Ectodermal cell (in vitro differentiated cells): ENCODE measurements around the gene TXLNG. TPM values are rescaled to one million over a fixed set of nuclear protein-coding genes. Genes with fewer than 3 reads are reported as not detected.

Source experiments
- H3K27ac ChIP-seq: 2 replicates; pipeline ENCODE4 v1.7.0; 2013; ENCODE audit warnings: mild to moderate bottlenecking, low read depth, low read length; ENCODE audit not compliant: insufficient read depth, poor library complexity, severe bottlenecking
- H3K27me3 ChIP-seq: 2 replicates; pipeline ENCODE4 v1.7.0; 2013; ENCODE audit warnings: mild to moderate bottlenecking, low read length; ENCODE audit not compliant: insufficient read depth, control insufficient read depth, poor library complexity, severe bottlenecking
- H3K36me3 ChIP-seq: one replicate; pipeline ENCODE4 v1.7.0; 2013; ENCODE audit warnings: low read length; ENCODE audit not compliant: control insufficient read depth, insufficient read depth
- H3K4me1 ChIP-seq: one replicate; pipeline ENCODE4 v1.7.0; 2013; ENCODE audit warnings: low read length; ENCODE audit not compliant: control insufficient read depth, insufficient read depth
- H3K4me3 ChIP-seq: 2 replicates; pipeline ENCODE4 v1.7.0; 2013; ENCODE audit warnings: low read depth, low read length, control low read depth; ENCODE audit not compliant: insufficient read depth
- H3K9me3 ChIP-seq: 2 replicates; pipeline ENCODE4 v1.7.0; 2013; ENCODE audit warnings: mild to moderate bottlenecking, low read length, moderate library complexity; ENCODE audit not compliant: control insufficient read depth
- WGBS, 2 experiments: methylation state at CpG; one replicate each; pipeline ENCODE4 v1.1.7; 2013; ENCODE audit warnings: missing lambda C conversion rate in 2 of 2; 5-methylcytosine and 5-hydroxymethylcytosine counted together
- polyA plus RNA-seq, 4 experiments: library from polyadenylated mRNA; stranded (reverse); fragments of 50-300 nt; gene quantifications; one replicate each; pipeline ENCODE4 v1.2.3, GENCODE V29; 2013

TXLNG gene
- polyA plus RNA-seq (2013, experiment 1 of 4) = 17.8 TPM
- 18.4 TPM for polyA plus RNA-seq (2013, experiment 2 of 4)
- polyA plus RNA-seq (2013, experiment 3 of 4) = 12.2 TPM
- 13.8 TPM for polyA plus RNA-seq (2013, experiment 4 of 4)

DNA sequence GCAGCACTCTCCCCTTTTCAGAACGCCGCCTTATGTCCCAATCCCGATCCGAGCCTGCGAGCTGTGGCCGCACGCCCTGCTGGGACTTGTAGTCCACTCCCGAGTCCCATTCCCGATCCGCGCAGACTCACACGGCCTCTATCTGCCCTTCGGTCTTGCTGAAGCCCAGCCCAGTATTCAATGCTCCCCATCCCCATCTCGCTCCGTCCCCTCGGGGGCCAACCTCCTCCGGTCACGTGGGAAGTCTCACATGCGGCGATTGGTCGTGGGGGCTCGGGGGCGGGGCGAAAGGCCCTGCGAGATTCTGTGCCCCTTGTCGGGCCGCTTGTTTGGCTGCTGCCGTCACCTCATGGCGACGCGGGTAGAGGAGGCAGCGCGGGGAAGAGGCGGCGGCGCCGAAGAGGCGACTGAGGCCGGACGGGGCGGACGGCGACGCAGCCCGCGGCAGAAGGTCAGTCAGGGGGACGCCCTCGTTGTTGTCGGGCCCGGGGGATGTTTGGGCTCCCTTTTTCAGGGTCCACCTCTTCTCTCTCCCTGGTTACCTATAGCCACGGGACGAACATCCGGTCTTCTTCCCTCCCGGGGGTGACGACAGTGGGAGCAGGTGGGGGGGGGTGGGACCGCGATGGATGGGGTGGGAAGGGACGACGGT is at the start of gene TXLNG:
TXLNG (plus strand) TSS at position 328 of the 652 bp plus-strand sequence; CDS start at position 350, 22 bp downstream.
- 0% methylated on average over 54 to 58 of the region's 59 CpGs for WGBS, 2 experiments
- H3K27me3 ChIP-seq = no peaks in the 10 kb centered on the region
- H3K9me3 ChIP-seq = no peaks in the 10 kb centered on the region
- no peaks in the 10 kb centered on the region for H3K36me3 ChIP-seq
- peak within 1 kb of the TSS; percentile 61 for H3K4me3 ChIP-seq
- H3K27ac ChIP-seq = no peak within 1 kb of the TSS
- H3K4me1 ChIP-seq = no peaks in the 10 kb centered on the region

DNA sequence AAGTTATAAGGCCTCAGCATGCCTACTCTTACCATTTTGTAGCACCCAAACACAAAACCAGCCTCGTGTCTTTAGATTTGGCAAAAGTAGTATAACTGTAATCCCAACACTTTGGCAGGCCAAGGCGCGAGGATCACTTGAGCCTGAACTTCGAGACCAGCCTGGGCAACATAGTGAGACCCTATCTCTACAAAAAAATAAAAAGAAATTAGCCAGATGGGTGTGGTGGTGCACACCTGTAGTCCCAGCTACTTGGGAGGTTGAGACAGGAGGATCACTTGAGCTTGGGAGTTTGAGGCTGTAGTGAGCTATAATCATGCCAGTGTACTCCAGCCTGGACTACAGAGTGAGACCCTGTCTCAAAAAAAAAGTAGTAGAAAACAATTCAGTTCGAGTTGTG is 49.2 kb upstream of the TXLNG start:
- Histone ChIP-seq H3K36me3 (peaks cover 4% of the 10 kb centered on the region), H3K4me1 (no peaks in the 10 kb centered on the region), H3K27me3 (no peaks in the 10 kb centered on the region), H3K4me3 (no peak overlapping the region), H3K9me3 (no peaks in the 10 kb centered on the region), H3K27ac (no peak overlapping the region)
- 90 to 94% methylated on average over 4 to 5 of the region's 5 CpGs for WGBS, 2 experiments

DNA sequence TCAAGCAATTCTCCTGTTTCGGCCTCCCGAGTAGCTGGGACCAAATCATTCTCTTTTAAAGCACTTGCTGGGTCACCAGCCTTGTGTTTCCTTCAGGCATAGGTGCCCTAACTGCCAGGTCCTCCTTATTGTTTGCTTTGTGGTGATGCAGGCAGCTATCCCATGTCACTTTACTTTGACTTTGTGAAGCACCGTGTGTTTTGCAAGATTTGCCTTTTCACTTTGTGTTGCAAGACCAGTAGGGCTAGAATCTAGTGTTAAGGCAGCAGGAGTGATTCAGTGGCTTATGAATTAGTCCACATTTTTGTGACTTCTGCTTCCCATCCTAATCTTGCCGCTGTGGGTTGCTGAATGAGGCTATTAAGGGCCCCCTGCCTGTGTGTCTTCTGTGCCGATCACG is 46.7 kb upstream of the TXLNG start:
- WGBS, 2 experiments = 49 to 60% methylated on average over 6 of the region's 6 CpGs
- Histone ChIP-seq H3K9me3 (no peaks in the 10 kb centered on the region), H3K27ac (no peak overlapping the region), H3K4me1 (no peaks in the 10 kb centered on the region), H3K27me3 (no peaks in the 10 kb centered on the region), H3K4me3 (no peak overlapping the region), H3K36me3 (peaks cover 13% of the 10 kb centered on the region)

DNA sequence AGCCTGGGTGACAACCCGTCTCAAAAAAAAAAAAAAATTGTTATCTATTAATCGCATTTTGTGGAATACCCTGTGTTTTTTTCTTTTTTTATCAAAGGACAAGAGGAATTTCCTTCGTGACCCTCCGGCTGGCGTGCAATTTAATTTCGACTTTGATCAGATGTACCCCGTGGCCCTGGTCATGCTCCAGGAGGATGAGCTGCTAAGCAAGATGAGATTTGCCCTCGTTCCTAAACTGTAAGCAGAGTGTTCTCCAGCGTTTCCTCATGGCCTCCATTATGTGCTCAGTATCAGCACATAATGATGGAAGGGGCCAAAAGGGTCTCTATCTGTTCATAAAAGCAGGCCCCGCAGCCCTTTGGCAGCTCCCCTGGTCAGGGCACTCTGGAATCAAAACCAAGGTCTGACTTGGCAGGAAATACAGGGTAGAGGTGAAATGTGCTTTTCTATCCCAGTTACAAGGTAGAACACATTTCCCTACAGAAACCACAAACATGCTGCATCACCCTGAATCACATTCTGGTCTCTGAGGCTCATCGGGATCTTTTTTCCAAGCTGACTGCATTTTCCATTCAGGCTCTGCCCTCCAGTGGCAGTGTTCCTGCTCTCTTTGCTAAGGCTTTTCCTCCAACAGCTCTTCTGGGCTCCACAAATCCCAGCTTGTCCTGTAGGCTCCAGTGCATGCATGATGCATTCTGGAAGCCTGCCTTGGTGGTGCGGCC is 42.5 kb upstream of the TXLNG start:
- 97% methylated on average over 12 of the region's 12 CpGs for WGBS, 2 experiments
- H3K4me1 ChIP-seq = no peaks in the 10 kb centered on the region
- peaks cover 9% of the 10 kb centered on the region for H3K36me3 ChIP-seq
- H3K27me3 ChIP-seq = no peaks in the 10 kb centered on the region
- no peak overlapping the region for H3K4me3 ChIP-seq
- no peaks in the 10 kb centered on the region for H3K9me3 ChIP-seq
- no peak overlapping the region for H3K27ac ChIP-seq

DNA sequence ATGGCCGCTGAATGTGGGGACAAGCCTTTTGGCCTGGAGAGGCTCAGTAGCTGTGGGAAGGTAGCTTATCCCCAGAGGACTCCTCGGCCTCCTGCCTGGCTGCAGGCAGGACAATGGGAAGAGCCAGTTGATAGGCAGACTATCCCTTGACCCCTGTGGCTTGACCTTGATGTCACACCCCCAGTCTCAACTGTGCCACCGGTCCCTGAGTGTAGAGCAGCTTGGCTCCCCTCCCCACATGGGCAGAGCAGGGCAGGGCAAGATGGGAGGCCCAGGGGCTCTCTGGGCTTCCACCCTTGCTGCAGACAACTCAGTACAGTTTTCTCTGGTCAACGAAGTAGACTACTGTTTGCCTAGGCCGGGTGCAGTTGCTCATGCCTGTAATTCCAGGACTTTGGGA is 41.2 kb upstream of the TXLNG start:
- Histone ChIP-seq H3K4me1 (no peaks in the 10 kb centered on the region), H3K36me3 (peaks cover 9% of the 10 kb centered on the region), H3K27ac (no peak overlapping the region), H3K9me3 (no peaks in the 10 kb centered on the region), H3K4me3 (no peak overlapping the region), H3K27me3 (no peaks in the 10 kb centered on the region)
- WGBS, 2 experiments = 89 to 94% methylated on average over 5 of the region's 5 CpGs

DNA sequence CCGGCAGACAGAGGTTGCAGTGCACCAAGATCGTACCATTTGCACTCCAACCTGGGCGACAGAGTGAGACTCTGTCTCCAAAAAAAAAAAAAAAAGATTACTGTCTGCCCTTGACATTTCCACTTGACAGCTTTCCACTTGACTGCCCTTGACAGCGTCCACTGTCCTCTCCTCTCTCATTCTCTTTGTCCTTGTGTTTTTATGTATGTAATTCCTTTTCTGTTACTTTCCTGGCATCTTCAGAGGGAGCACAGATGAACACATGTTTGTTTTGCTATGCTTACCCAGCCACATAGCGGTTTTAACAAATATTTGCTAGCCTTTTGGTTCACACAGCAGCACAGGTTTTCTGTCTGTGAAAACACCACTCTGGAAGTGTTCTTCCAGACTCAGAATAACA is 40.6 kb upstream of the TXLNG start:
- H3K27ac ChIP-seq = no peak overlapping the region
- peaks cover 9% of the 10 kb centered on the region for H3K36me3 ChIP-seq
- WGBS, 2 experiments = 96 to 99% methylated on average over 4 to 5 of the region's 5 CpGs
- H3K9me3 ChIP-seq = no peaks in the 10 kb centered on the region
- H3K27me3 ChIP-seq = no peaks in the 10 kb centered on the region
- no peak overlapping the region for H3K4me3 ChIP-seq
- H3K4me1 ChIP-seq = no peaks in the 10 kb centered on the region

DNA sequence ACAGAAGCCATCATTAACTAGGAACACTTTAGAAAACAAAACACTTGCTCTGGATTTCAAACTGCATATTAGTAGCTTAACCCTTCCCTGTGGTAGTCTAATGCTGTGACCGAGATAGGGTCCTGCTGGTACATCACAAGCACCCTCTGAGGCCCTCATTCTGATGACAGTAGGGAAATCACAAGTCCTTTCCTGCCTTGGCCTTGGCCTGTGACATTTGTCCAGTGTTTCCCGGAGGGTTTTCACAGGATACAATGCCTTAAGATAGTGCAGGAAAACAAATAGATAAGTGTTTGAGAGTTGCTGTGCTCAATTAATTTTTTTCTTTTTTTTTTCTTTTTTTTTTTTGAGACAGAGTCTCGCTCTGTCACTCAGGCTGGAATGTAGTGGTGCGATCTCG is 37.8 kb upstream of the TXLNG start:
- H3K4me1 ChIP-seq = no peaks in the 10 kb centered on the region
- no peak overlapping the region for H3K4me3 ChIP-seq
- 90 to 91% methylated on average over 5 of the region's 5 CpGs for WGBS, 2 experiments
- no peaks in the 10 kb centered on the region for H3K9me3 ChIP-seq
- no peak overlapping the region for H3K27ac ChIP-seq
- peaks cover 9% of the 10 kb centered on the region for H3K36me3 ChIP-seq
- H3K27me3 ChIP-seq = no peaks in the 10 kb centered on the region

DNA sequence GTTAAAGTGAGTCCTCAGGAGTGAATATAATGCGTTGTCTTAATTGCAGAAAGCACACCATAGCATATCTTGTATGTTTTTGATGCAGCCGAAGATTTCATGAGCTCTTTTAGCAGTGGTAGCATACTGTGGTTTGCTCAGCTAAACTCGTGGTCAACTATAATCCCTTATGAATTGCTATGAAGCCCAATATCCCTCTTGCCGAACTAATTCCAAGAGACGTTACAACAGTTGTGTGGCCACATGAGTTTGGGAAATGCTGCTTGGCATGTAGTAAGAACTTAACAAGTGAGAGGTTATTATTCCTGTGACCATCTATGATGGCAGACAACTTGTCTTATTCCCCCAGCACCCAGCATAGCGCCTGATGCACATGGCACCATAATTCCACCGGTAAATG is 36.1 kb upstream of the TXLNG start:
- WGBS, 2 experiments = 94 to 97% methylated on average over 7 of the region's 7 CpGs
- Histone ChIP-seq H3K4me3 (no peak overlapping the region), H3K36me3 (no peaks in the 10 kb centered on the region), H3K4me1 (no peaks in the 10 kb centered on the region), H3K27me3 (no peaks in the 10 kb centered on the region), H3K9me3 (no peaks in the 10 kb centered on the region), H3K27ac (no peak overlapping the region)

DNA sequence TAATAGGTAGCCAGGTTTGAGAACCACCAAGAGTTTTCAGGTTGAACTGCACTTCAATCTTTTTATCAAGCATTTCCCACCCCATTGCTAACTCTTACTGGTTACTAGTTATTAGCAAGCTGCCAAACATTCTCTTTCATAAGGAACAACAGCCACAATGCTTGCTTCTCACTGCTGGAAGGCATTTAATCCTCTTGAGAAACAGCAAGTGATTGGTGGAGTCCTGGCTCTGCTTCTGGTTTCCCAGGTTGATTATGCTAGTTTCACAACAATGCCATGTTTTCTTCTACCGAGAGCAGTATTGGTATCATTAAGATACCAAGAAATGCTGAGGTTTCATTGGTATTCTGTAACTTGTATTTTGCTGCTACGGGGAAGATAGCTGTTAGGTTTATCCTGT is 32.2 kb upstream of the TXLNG start:
- WGBS, 2 experiments = 81 to 86% methylated on average over 2 of the region's 2 CpGs
- Histone ChIP-seq H3K36me3 (no peaks in the 10 kb centered on the region), H3K27me3 (no peaks in the 10 kb centered on the region), H3K4me3 (no peak overlapping the region), H3K9me3 (no peaks in the 10 kb centered on the region), H3K4me1 (no peaks in the 10 kb centered on the region), H3K27ac (no peak overlapping the region)

DNA sequence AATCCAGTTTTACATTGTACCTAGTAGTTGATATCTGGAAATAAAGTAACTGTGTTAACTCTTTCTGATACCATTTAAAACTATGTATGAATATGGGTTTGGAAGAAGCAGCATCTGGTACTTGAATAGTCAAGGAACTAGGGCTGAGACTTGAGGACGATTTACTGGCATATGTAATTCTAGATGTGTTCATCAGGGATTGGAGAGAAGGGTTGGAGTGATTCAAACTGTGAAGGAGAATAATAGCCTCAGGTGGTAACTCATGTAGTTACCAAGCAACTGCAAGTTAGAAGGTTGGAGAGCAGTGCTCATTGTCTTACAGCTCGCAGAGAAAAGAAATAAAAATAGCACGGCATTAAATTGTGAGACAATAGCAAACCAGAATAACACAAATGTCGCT is 29.5 kb upstream of the TXLNG start:
- Histone ChIP-seq H3K4me1 (no peaks in the 10 kb centered on the region), H3K36me3 (no peaks in the 10 kb centered on the region), H3K27me3 (no peaks in the 10 kb centered on the region), H3K27ac (no peak overlapping the region), H3K4me3 (no peak overlapping the region), H3K9me3 (no peaks in the 10 kb centered on the region)
- 87 to 90% methylated on average over 3 to 4 of the region's 4 CpGs for WGBS, 2 experiments
